Colon (tissue), 2 donors: ENCODE results near the gene MTHFR.

ENCODE experiments used
- FAIRE-seq: peaks from 2 replicates; lab custom pipeline; 2012; peaks lifted over from hg19 to GRCh38; lab: Jason Lieb, UNC
- donor health status: control.
- donor health status: control.

Gene MTHFR

GRCh38 chr1:11753555-11754208 lies 52.1 kb downstream of the MTHFR start:
- no peak for FAIRE-seq

GRCh38 chr1:11752359-11753088 lies 53.2 kb downstream of the MTHFR start:
- no peak for FAIRE-seq

GRCh38 chr1:11751087-11751486 lies 54.7 kb downstream of the MTHFR start:
- FAIRE-seq: no peak

- FAIRE-seq: no peak
Observed at GRCh38 chr1:11749996-11750395, 55.8 kb downstream of the MTHFR start.

GRCh38 chr1:11749203-11749689 lies 56.5 kb downstream of the MTHFR start:
- FAIRE-seq: no peak

GRCh38 chr1:11748294-11749202 lies 57.2 kb downstream of the MTHFR start:
- FAIRE-seq: no peak

GRCh38 chr1:11746795-11747487 lies 58.8 kb downstream of the MTHFR start:
- FAIRE-seq: no peak

GRCh38 chr1:11746092-11746491 lies 59.7 kb downstream of the MTHFR start:
- FAIRE-seq: no peak

- no peak for FAIRE-seq
Observed at GRCh38 chr1:11744287-11744686, 61.5 kb downstream of the MTHFR start.

- no peak for FAIRE-seq
Observed at GRCh38 chr1:11741919-11742558, 63.7 kb downstream of the MTHFR start.

- no peak for FAIRE-seq
Observed at GRCh38 chr1:11741482-11741881, 64.3 kb downstream of the MTHFR start.

- FAIRE-seq: no peak
Observed at GRCh38 chr1:11740258-11741192, 65.2 kb downstream of the MTHFR start.

- no peak for FAIRE-seq
Observed at GRCh38 chr1:11738783-11739182, 67.0 kb downstream of the MTHFR start.

GRCh38 chr1:11738096-11738495 lies 67.7 kb downstream of the MTHFR start:
- no peak for FAIRE-seq

GRCh38 chr1:11736746-11737639 lies 68.8 kb downstream of the MTHFR start:
- no peak for FAIRE-seq

GRCh38 chr1:11735854-11736745 lies 69.7 kb downstream of the MTHFR start, which contains the start of gene AGTRAP:
Gene AGTRAP, plus strand, starts transcription at chr1:11736136. Its CDS starts 73 bp downstream, at chr1:11736209.
- no peak for FAIRE-seq
